Fibroblast of lung (primary cell): Measurements from ENCODE around the gene PTP4A2.

Source experiments
- EZH2 ChIP-seq: IDR thresholded peaks from 2 replicates; pipeline ENCODE4 v1.5.1; 2012; ENCODE audit warnings: low read length, control low read depth, mild to moderate bottlenecking; ENCODE audit errors: missing control alignments
- TF ChIP-seq, protein P1 (sequence below), 2 donors: IDR thresholded peaks in 1 of 2; conservative IDR thresholded peaks in 1 of 2; 1 replicate in 1 of 2; 2 replicates in 1 of 2; pipeline ENCODE4 v1.5.1; 2011 to 2012; ENCODE audit warnings: low read length in 2 of 2, control low read depth in 1 of 2, inconsistent platforms in 1 of 2, low read depth in 1 of 2, mild to moderate bottlenecking in 1 of 2

DNA sequence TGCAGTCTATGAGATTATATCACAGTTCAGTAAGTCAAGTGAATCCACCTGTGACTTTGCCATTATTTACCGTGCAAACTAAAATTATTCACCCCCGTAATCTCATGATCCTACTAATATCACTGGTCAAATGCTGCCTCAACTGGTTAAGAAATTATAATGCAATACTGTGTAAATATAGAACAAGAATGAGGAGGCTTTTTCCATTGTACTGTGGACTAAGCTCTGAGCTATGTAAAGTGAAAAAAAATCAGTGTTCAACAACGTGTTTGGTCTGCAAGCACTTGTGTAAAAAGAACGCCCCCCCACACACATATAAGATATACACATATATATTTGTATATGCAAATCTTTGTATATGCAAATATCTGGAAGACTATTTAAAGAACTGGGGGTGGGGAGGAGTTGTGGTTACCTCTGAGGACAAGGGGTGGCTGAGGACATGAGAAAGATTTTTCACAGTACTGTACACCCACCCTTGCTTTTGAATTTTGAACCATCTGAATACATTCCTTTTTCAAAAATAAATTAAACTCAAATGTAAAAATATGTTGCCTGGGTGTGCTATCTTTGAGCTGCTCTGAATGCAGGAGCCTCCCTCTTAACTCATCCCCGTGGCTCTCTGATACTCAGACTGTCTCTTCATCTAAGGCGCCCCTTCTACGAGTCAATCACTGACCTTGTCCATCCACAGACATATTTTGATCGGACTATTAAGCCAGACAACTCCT is 57.0 kb downstream of the PTP4A2 start:
- TF ChIP-seq EZH2: no peak
- TF ChIP-seq, protein P1, sequence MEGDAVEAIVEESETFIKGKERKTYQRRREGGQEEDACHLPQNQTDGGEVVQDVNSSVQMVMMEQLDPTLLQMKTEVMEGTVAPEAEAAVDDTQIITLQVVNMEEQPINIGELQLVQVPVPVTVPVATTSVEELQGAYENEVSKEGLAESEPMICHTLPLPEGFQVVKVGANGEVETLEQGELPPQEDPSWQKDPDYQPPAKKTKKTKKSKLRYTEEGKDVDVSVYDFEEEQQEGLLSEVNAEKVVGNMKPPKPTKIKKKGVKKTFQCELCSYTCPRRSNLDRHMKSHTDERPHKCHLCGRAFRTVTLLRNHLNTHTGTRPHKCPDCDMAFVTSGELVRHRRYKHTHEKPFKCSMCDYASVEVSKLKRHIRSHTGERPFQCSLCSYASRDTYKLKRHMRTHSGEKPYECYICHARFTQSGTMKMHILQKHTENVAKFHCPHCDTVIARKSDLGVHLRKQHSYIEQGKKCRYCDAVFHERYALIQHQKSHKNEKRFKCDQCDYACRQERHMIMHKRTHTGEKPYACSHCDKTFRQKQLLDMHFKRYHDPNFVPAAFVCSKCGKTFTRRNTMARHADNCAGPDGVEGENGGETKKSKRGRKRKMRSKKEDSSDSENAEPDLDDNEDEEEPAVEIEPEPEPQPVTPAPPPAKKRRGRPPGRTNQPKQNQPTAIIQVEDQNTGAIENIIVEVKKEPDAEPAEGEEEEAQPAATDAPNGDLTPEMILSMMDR (conservative IDR thresholded peaks at IDR 0.05 in 1 of 2, IDR thresholded peaks at IDR 0.05 in 1 of 2; ENCODE audit: low read depth in 1 of 2, low read length in 2 of 2): no peak
